ENCODE data around the gene RCN2.

DNA sequence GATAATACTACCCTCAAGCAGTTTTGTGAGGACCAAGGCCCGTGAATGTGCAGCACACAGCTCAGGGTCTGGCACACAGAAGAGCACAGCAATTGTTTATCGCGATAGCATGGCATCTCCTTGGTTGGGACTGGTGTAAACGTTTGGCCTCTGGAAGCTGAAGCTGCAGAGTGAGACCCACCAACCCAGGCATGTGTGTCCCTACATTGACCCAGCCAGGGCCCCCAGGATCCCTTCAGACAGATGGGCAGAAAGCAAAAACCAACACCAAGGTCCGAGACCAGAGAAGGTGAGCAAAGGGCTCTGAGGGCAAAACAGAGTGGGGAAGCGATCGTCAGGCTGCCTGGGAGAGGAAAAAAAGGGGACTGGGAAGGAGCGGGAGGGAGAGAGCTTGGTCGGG is 50.8 kb downstream of the RCN2 start:
- TF ChIP-seq, protein P1, sequence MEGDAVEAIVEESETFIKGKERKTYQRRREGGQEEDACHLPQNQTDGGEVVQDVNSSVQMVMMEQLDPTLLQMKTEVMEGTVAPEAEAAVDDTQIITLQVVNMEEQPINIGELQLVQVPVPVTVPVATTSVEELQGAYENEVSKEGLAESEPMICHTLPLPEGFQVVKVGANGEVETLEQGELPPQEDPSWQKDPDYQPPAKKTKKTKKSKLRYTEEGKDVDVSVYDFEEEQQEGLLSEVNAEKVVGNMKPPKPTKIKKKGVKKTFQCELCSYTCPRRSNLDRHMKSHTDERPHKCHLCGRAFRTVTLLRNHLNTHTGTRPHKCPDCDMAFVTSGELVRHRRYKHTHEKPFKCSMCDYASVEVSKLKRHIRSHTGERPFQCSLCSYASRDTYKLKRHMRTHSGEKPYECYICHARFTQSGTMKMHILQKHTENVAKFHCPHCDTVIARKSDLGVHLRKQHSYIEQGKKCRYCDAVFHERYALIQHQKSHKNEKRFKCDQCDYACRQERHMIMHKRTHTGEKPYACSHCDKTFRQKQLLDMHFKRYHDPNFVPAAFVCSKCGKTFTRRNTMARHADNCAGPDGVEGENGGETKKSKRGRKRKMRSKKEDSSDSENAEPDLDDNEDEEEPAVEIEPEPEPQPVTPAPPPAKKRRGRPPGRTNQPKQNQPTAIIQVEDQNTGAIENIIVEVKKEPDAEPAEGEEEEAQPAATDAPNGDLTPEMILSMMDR (IDR thresholded peaks at IDR 0.05; ENCODE audit: poor library complexity), result no peak
- no peak for TF ChIP-seq EZH2 (IDR thresholded peaks at IDR 0.05; ENCODE audit: borderline replicate concordance)
